Fibroblast of mammary gland (primary cell): ENCODE measurements around the gene CROT.

Experiments
- DNase-seq: peaks from one replicate; pipeline ENCODE4 v3.0.0-alpha.2; 2010; ENCODE audit warnings: low read depth
- H3K4me3 ChIP-seq: 2 replicates; pipeline ENCODE4 v1.5.1; 2011; ENCODE audit warnings: low read depth, mild to moderate bottlenecking, low read length, moderate library complexity; ENCODE audit not compliant: control insufficient read depth
- TF ChIP-seq, protein P1 (sequence below): conservative IDR thresholded peaks from 2 replicates; pipeline ENCODE4 v1.5.1; 2011; ENCODE audit warnings: low read depth, low read length, inconsistent platforms; ENCODE audit not compliant: control insufficient read depth, insufficient read depth

CROT gene

GRCh38 chr7:87359366-87359765 is 13.9 kb downstream of the CROT start:
- no peak overlapping the region for H3K4me3 ChIP-seq
- TF ChIP-seq, protein P1, sequence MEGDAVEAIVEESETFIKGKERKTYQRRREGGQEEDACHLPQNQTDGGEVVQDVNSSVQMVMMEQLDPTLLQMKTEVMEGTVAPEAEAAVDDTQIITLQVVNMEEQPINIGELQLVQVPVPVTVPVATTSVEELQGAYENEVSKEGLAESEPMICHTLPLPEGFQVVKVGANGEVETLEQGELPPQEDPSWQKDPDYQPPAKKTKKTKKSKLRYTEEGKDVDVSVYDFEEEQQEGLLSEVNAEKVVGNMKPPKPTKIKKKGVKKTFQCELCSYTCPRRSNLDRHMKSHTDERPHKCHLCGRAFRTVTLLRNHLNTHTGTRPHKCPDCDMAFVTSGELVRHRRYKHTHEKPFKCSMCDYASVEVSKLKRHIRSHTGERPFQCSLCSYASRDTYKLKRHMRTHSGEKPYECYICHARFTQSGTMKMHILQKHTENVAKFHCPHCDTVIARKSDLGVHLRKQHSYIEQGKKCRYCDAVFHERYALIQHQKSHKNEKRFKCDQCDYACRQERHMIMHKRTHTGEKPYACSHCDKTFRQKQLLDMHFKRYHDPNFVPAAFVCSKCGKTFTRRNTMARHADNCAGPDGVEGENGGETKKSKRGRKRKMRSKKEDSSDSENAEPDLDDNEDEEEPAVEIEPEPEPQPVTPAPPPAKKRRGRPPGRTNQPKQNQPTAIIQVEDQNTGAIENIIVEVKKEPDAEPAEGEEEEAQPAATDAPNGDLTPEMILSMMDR, result no peak
- peak; percentile 65 for DNase-seq

DNA sequence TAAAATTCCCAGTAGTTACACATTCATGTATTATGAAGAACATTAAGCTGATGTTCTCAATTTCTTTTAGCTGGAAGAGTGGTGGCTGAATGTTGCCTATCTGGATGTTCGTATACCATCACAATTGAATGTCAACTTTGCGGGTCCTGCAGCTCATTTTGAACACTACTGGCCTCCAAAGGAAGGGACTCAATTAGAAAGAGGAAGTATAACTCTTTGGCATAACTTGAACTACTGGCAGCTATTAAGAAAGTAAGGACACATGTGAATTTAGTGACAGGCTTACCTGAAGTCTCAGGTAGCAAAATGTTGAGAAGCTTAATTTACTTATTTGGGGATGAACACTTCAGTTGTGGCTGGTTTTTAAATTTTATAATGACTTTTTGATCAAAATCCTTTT is 15.9 kb downstream of the CROT start:
- H3K4me3 ChIP-seq, result no peak overlapping the region
- DNase-seq, result no peak
- TF ChIP-seq, protein P1, result no peak

- TF ChIP-seq, protein P1, result no peak
- H3K4me3 ChIP-seq, result no peak overlapping the region
- no peak for DNase-seq
These were observed 17.9 kb downstream of the CROT start for GRCh38 chr7:87363342-87363741.

GRCh38 chr7:87364246-87364645 is 18.8 kb downstream of the CROT start:
- H3K4me3 ChIP-seq, result no peak overlapping the region
- TF ChIP-seq, protein P1, result no peak
- DNase-seq, result no peak

GRCh38 chr7:87369216-87369615 is 23.8 kb downstream of the CROT start:
- no peak for DNase-seq

DNA sequence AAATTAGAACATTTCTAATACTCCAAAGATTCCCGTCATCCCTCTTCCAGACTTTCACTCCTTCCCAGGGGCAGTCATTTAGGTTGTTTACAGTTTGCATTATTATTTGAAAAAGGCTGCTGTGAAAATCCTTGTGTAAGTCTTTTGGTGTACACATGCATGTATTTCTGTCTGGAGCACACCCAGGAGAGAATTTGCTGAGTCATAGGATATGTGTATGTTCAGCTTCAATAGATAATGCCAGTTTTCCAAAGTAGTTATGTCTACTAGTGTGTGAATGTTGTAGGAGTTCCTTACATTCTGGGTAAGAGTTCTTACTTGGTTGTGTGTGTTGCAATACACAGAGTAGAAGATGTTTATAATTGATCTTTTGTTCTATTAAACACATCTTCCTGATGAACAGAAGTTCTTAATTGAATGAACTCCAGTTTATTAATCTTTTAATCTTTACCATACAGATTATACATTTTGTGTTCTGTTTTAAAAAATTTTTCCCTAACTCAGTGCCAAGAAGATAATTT is 25.3 kb downstream of the CROT start:
- TF ChIP-seq, protein P1, result no peak
- peak; percentile 63 for DNase-seq
- no peak overlapping the region for H3K4me3 ChIP-seq

More at GRCh38 chr7:87369216-87369615, 23.8 kb downstream of the CROT start:
- no peak overlapping the region for H3K4me3 ChIP-seq
- TF ChIP-seq, protein P1, result no peak

GRCh38 chr7:87375662-87376435 is 30.4 kb downstream of the CROT start:
- DNase-seq, result no peak
- TF ChIP-seq, protein P1, result no peak
- no peak overlapping the region for H3K4me3 ChIP-seq
